GM18861 (cell line): ENCODE results near the gene SLC34A1.
"Not testable (repeated sequence)": the region's sequence is repeated elsewhere in the genome, so short reads cannot be mapped to it uniquely, and the experiment has no call there.

Experiments
- ATAC-seq: cut with Tn5 transposase; IDR thresholded peaks from one replicate; pipeline ENCODE4 v1.9.1; 2021; ENCODE audit not compliant: unreplicated experiment

Gene SLC34A1

DNA sequence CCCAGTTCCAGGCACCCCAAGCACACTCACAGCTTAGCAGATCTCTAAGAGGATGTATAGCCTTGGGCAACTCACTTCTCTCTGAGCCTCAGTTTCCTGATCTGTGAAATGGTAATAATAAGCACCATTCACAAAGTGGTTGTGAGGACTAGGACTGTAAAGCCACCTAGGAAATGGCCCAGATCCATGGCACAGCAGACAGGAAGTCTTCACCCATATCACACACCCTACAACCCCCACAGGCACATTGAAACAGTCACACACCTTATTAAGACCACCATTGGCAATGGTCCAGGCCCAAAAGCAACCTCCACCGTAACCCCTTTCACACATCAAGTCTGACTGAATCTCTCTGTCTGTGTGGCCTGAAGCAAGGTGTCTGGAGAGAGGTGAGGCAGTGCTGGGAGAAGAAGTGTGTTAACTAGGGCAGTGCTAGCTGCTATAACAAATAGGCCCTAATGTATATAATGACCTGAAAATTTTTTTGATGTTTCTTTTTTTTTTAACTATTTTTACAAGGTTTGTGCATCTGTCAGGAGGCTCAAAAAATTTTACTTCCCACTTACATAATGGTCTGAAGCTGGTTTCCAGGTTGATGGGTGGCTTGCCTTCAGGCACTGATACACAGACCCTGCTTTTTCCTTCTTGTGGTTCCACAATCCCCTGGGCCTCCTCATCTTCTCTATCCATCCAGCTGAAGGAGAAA, 28.9 kb upstream of the SLC34A1 start:
- no peak for ATAC-seq

DNA sequence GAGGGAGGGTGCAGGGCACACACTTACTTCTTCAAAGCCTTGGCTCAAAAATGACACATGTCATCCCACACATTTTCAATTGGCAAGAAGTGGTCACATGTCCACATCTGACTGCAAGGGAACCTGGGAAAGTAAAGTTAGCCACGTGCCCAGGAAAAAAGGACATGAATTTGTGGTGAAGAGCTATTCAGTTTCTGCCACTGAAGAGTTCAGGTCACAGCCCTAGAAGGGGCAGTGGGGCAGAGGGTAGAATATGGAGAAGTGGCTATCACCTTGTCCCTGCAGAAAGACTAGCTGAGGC, 28.4 kb upstream of the SLC34A1 start:
- ATAC-seq = no peak

DNA sequence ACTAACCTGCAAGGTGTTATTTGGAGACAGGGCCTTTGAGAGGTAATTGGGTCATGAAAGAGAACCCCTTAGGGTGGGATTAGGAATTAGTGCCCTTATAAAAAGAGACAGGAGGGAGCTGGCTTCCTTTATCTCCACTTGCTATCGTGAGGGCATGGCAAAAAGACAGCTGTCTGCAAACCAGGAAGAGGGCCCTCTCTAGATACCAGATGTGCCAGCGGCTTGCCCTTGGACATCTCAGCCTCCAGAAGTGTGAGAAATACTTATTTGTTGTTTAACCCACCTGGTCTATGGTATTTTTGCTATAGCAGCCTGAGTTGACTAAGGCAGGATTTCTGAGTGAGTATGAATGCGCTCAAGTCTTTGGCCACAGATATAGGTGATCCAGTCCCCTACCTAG, 27.5 kb upstream of the SLC34A1 start:
- ATAC-seq = no peak

DNA sequence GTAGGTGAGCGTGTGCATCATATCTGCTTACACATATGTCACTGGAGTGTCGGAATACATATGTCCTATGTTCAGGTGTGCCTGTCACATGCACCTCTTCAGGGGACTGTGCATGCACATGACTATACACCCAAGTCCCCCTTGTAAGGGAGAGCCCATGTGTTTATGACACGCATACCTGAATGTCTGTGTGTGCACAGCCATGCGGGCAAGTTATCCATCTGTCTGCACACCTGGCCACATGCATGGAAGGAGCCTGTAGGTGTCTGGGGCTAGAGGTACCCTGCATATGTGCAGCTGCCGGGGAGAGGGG, 27.1 kb upstream of the SLC34A1 start:
- ATAC-seq = no peak

DNA sequence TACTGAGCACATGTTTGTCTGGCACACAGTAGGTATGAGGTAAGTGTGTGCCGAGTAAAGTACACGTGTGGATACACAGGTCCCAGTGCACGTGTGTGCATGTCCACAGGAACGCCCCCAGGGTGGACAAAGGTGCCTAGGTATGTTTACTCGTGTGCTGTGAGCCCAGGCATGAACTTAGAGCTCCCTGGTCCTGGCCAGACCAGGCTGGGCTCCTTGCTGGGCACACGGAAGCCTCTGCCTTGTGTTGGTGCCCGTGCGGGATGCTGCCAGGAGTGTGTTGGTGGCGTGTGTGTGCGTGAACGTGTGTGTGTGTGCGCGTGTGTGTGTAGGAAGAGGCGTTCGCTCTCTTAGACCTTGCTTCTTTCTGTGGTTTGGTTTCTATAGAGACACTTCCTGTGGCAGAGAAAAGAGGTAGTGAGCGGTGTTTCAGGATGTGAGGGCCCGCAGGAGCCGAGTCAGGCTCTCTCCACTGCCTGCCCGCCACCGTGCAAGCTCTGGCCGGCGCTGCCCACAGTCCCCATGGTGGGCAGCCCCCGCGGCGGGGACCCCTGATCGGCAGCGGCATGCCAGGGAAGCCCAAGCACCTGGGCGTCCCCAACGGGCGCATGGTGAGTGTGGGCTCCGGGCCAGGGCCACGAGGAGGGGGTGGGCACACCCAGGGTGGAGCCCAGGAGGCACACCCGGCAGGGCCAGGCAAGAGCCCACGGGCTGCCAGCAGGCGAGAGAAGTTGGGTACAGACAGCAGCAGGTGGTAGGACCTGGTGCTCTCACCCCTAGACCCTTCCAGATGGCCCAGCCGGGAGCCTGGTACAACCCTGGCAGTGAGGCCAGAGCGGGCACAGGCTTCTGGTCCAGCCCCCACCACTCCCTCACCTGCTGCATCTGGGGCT, 26.5 kb upstream of the SLC34A1 start, which contains the start of gene RGS14:
RGS14 (plus strand) TSS at position 466 of the 893 bp plus-strand sequence; CDS start at position 567, 101 bp downstream.
- ATAC-seq = peak; percentile 83

DNA sequence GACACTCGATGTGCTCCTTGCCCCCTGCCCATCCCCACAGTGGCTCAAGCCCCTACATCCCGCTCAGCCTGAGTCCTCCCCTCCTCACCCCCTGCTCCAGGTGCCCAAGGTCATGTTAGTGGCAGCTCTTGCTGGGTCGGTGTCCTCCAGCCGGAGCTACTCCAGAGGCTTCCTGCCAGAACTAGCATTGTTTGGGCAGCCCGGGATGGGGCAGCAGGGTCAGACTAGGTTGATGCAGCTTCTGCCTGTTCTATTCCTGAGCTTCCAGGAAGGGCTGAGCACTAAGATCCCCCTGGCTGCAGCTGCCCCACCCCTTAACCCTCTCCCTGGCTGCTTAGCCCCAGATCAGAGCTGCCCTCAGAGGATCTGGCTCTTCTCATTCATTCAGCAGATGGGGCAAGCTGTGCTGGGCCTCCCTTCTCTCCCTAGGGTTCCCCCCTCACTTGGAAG, 25.8 kb upstream of the SLC34A1 start:
- no peak for ATAC-seq

DNA sequence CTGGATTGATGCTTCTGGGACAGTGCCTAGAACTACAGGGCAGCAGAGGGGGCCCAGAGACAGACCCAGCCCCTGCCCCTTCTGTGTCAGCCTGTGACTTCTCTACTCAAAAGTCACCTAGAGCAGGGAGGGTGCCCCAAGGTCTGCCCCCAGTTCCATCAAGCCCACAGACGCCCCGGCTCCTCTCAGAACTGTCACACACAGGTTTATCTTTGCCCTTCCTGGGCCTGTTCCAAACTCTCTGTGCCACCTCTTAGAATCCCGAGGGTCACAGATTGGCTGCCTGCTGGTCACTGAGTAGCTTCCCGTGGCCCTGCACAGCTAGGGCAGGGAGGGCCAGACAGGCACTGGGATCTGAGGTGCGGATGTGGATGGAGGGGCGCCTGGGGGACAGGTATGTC, 24.8 kb upstream of the SLC34A1 start:
- ATAC-seq = no peak

DNA sequence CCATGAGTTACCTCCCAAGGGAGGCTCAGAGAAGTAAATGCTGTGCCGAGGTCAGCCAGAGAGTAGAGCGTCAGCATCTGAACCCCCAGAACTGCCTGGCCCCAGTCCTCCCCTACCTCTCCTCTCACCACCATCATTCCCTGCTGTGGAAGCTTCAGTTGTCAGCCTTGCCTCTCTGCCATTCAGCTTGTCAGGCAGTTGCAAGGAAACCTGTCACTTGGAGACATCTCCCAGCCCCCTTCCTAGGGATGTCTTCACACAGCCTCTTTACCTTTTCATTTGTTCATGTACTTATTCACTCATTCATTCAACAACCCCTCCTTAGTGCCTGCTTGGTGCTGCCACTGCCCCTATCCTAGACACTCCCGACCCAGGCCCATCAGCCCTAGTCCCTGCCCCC, 24.4 kb upstream of the SLC34A1 start:
- no peak for ATAC-seq

DNA sequence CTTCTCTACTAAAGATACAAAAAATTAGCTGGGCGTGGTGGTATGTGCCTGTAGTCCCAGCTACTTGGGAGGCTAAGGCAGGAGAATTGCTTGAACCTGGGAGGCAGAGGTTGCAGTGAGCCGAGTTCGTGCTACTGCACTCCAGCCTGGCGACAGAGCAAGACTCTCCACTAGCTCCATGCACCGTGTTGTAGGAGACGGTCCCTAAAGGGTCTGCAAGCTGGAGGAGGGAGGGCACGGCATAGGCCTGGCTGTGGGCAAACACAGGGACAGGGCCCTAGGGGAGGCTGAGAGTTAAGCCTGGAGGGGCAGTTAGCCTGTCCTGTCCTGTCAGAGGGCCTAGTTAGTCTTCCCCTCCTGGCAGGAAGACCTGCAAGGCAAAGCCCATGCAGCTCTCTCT, 23.5 kb upstream of the SLC34A1 start:
- ATAC-seq = not testable (repeated sequence)

DNA sequence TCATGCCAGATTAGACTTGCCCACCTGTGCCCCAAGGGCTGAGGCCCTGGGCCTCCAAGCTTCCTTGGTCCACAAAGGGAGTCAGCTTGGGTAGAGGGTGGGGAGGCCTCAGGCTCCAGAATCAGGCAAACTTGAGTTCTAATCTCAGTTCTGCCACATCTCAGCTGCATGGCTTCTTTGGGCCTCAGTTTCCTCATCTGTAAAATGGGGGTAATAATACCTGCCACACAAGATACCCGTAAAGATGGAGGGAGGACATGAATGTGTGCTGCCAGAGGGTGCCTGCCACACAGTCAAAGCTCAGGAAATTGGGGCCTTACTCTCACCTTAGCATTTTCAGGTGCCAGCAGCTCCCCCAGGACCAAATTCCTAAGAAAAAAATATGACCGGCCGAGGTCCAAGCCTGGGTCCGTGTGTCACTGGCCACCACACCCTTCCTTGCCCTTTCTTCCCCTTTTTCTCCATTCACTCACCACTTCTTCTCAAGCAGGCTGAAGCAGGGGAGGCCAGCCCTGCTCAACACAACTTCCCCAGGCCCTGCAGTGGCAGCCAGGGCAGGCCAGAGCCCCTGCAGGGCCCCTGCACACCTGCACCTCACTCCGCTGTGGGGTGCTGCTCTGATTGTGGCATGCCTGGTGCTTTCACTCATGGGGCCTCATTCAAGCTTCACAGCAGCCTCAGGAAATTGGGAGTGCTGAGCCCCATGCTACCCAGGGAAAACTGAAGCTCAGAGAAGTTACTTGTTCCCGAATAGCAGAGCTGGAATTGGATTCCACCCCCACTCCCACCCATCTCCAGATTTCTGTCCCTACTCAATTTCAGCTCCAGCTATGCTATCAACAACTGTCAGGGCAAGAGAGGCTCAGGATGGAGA, 22.6 kb upstream of the SLC34A1 start:
- ATAC-seq = no peak

DNA sequence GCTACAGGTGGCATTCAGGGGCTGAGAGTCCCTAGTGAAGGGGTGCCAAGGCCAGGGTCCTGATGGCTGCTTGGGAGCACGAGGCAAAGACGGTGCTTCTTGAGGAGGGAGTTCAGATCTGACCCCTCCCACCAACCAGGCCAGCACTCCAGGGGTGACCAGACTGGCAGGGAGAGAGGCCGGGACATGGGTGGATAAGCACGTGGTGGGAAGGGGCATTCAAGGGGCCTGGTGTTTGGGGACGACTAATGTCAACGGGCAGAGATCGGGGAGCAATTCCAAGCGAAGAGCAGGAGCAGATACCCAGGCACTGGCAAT, 22.0 kb upstream of the SLC34A1 start:
- ATAC-seq = no peak

DNA sequence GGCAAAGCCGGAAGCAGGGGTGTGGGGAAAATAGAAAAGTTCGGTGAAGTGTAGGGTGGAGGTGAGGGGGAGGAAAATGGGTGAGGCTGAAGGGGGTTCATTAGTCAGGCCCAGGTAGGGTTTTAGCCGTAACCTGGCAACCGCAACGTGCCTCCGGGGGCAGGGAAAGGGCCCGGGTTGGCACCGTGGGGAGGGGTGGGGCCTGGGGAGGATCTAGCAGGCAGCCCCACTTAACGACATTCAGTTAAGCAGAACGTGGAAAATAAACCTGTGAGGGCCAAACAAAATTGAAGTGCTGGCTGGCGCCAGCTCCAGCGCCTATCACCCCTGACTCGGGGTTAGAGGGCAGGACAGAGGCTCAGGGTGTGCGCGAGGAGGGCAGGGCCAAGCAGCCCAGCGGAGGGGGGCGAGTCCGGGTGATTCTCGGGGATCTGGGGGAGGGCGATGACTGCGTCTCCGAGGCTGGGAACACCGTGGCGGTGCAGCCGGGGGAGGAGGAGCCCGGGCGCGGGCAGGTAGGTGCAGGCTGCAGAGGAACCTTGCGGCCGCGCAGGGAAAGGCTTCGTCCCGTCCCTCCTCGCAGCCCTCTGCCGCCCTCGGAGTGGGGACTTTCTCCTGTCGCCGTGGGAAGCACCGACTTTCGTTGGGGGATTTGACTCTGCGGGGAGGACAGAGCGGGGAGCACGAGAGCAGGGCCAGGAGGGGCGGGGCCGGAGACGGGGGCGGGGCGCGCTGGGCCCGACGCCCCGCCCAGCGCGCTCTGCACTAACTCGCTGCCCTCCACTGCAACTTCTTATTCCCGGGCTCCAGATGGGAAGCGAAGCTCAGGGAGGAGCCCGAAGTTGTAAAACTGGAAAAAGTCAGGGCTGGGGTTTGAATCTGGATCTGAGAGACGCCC, 21.4 kb upstream of the SLC34A1 start:
- no peak for ATAC-seq

DNA sequence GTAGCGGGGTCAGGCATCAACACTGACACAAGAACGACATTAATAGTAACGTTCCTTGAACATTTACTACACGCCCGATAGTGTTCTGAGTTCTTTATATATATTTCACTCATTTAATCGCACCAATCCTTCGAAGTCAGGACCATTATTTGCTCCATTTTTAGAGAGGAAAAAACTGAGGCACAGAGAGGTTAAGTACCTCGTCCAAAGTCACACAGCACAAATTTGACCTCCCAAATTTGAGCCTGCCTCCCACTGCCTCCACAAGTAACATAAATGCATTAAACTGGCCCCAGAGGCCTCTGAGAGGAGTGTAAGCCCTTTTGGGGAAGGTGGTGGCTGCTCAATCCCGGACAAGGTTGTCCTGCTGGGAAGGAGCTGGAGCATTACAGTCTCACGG, 20.7 kb upstream of the SLC34A1 start:
- ATAC-seq = no peak

DNA sequence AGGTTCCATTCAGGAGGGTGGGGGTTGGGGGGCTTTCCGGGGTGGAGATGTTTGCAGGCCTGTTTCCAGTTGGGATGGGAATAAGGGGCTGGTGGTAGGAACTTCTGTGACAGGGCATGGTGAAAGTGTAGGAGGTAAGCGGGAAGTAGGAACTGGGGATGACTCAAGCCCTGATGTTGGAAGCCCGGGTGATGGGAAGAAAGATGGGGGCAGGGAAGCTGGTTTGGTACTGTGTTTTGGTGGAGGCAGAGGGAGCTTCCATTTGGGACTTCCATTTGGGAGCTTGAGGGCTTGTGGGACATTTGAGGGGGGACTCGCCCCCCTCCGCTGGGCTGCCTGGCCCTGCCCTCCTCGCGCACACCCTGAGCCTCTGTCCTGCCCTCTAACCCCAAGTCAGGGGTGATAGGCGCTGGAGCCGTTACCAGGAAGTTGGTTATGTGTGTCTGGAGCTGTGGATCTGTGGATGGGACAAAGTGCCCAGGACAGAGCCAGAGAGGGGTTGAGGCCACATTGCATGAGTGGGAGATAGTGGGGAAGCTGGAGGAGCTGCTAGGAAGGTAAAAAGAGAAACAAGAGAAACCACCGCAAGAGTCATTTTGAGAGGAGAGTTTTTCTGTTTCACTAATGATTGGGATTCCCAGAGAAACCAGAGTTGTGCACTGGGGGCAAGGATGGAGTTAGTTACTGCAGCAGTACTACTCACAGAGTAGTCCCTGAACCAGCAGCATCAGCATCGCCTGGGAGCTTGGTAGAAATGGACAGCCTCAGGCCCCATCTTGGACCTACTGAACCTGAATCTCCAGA, 19.9 kb upstream of the SLC34A1 start:
- ATAC-seq = no peak

DNA sequence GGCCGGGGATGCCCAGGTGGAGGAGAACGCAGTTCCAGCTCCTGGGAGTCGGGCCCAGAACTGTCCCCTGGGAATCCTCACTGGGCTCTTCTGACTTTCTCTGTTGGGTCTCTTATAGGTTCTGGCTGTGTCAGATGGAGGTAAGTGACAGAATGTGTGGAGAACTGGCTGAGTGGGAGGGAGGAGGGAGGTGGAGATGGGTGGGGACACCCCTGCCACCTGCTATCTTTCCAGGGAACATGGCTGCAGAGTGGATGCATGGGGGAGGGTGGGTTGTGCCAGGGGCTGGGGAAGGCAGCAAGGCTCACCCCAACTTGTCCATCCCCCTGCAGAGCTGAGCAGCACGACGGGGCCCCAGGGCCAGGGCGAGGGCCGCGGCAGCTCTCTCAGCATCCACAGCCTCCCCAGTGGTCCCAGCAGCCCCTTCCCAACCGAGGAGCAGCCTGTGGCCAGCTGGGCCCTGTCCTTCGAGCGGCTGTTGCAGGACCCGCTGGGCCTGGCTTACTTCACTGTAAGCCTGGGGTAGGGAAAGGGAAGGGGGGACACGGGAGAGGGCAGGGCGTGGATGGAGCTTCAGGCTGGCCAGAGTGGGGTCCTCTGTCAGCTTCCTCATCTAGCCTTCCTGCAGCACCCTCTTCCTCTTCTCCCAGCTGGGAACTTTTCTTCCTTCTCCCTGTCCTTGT, 18.2 kb upstream of the SLC34A1 start:
- no peak for ATAC-seq

DNA sequence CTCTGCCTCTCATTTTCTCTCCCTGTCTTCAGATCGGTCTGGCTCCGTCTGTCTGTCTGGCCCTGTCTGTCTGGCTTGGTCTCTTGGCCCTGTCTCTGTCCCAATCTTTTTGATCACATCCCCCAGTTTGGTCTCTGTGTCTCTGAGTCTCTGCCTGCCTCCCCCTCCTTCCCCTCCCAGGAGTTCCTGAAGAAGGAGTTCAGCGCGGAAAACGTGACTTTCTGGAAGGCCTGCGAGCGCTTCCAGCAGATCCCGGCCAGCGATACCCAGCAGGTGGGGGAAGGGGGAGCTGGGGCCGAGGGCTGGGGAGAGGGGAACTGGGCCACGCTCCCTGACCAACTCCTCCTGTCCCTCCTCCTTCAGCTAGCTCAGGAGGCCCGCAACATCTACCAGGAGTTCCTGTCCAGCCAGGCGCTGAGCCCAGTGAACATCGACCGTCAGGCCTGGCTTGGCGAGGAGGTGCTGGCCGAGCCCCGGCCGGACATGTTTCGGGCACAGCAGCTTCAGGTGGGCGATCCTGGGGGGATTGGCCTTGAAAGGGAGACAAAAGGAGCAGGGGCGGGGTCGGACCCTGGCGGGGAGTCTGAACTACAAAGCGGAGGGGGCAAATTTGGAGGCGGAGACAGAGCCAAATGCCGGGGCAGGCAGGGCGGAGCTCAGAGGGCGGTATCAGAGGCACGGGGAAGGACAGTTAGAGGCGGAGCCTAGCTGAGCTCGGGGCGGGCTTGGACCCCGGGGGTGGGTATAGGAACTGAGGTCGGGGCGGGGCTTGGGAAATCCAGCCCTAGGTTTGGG, 17.5 kb upstream of the SLC34A1 start:
- ATAC-seq = no peak

DNA sequence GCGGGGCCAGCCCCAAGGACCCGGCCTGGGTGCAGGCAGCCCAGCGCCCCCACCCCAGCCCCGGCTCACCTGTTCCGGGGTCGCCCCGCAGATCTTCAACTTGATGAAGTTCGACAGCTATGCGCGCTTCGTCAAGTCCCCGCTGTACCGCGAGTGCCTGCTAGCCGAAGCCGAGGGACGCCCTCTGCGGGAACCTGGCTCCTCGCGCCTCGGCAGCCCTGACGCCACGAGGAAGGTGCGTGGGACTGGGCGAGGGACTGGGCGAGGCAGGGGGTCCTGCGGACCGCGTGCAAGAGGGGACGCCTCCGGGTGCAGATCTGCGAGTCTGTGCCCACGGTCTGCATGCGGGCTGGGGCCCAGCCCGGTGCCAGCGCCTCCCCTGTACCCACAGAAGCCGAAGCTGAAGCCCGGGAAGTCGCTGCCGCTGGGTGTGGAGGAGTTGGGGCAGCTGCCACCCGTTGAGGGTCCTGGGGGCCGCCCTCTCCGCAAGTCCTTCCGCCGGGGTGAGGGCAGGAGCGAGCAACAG, 16.8 kb upstream of the SLC34A1 start:
- no peak for ATAC-seq
